Hematopoietic multipotent progenitor cell treated with erythropoietin and hydrocortisone succinate and interleukin-3 and kit ligand, for 4 days (in vitro differentiated cells): Measurements from ENCODE around the gene TREML2.
A peak's percentile ranks its signal among the peaks of the same experiment; 100 is the strongest.
"Not testable (repeated sequence)": the region's sequence is repeated elsewhere in the genome, so short reads cannot be mapped to it uniquely, and the experiment has no call there.

Source experiments
- DNase-seq: peaks from one replicate; pipeline ENCODE4 v3.0.0-alpha.2; 2015

The TREML2 gene

GRCh38 chr6:41208439-41209106, 7.6 kb upstream of the TREML2 start:
- DNase-seq, result no peak

GRCh38 chr6:41204156-41204555, 3.2 kb upstream of the TREML2 start:
- no peak for DNase-seq

DNA sequence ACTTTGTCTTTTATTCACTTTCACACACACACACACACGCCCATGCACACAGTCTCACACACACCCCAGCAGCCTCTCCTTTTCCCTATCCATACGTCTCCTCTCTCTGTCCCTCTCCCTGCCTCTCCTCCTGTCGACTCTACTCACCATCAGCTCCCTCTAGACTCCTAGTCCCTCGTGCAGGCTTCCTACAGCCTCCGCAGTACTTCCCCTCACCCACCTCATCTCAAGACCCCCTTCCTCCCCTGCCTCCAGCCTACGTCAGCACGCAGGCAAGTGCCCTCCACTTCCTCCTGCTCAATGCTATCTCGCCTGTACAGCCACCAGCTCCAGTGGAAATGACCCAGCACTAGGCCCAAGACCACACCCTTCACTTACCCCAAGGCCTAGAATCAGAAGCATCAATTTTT, 820 bp upstream of the TREML2 start:
- peak; percentile 92 for DNase-seq

- DNase-seq, result peak; percentile 96
These were observed 551 bp downstream of the TREML2 start for GRCh38 chr6:41200296-41200900.

DNA sequence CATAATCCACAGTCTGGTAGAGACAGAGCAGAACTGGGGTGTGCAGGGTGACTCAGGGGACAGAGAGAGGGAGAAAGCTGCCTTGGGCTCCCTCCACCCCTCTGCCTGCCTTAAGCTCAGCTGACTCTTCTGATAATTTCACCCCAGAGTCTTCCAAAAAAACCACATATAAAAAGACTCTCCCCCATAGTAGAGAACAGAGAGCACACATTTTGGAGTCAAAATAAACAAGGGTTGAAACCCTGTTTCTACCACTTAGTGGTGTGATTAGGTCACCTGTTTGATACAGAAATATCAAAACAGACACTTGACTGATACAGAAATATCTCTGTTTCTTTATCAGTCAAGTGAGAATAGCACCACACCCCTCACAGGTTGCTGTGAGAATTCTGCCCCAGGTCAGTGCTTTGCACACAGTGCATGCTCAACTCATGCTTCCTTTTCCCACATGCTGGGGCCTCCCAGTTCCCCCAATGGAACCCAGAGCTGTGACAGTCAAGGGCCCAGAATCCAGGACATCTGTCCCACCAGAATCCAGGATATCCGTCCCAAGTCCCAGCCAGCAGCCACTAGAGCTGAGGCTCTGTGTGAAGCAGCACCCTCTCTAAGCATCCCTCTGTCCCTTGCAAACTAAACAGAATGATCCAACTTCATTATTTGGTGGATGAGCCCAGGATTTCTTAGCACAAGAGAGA, 1.2 kb downstream of the TREML2 start:
- peak; percentile 80 for DNase-seq

DNA sequence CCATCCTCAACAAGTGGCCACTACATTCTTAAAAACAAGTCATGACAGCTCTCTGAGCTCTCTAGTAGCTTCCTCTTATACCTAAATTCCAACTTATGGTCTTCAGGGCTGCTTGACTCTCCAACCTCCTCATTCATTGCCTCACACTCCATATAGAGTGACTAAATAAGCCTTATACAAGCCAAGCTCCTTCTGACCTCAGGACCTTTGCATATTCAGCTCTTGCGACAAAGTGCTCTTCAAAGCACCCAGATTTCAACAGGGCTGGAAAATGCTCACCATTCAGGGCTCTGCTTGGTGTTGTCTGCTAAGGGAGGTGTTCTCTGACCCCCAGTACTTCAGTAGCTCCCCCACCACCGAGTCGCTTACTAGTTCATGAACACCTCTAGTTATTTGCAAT, 3.7 kb downstream of the TREML2 start:
- DNase-seq, result no peak

GRCh38 chr6:41194386-41194785, 6.6 kb downstream of the TREML2 start:
- no peak for DNase-seq

DNA sequence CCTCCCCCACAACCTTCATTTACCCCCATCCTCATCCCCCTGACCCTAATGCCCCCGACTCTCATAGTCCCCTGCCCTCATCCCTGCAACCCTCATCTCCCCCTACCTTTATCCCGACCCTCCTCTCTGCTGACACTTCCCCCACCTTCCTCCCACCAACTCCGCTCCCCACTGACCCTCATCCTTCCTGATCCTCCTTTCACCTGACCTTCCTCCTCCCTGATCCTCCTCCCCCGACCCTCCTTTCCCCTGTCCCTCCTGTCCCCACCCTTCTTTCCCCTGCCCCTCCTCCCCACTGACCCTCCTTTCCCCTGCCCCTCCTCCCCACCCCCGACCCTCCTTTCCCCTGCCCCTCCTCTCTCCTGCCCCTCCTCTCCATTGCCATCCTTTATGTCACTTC, 7.1 kb downstream of the TREML2 start:
- DNase-seq, result no peak

- DNase-seq, result no peak
These were observed 7.7 kb downstream of the TREML2 start for GRCh38 chr6:41193171-41193734.

- peak; percentile 48 for DNase-seq
These were observed 9.4 kb downstream of the TREML2 start for GRCh38 chr6:41191569-41191968.

DNA sequence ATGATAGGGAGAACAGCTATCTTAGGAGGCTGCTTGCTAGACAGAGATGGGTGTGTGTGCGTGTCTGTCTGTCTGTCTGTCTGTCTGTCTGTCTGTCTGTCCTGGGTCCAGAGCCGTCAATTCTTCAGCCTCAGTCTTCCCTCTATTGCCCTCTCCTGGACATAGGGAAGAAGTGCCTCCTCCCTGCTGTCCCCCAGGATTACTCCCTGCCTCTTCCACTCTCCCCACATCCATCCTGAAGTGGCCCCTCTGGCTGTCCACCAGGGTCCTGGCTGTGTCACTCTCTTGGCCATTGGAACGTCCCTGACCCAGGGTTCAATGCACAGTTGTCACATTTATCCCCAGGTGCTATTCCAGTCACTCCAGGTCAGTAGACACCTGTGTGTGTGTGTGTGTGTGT, 10.2 kb downstream of the TREML2 start:
- DNase-seq, result no peak

DNA sequence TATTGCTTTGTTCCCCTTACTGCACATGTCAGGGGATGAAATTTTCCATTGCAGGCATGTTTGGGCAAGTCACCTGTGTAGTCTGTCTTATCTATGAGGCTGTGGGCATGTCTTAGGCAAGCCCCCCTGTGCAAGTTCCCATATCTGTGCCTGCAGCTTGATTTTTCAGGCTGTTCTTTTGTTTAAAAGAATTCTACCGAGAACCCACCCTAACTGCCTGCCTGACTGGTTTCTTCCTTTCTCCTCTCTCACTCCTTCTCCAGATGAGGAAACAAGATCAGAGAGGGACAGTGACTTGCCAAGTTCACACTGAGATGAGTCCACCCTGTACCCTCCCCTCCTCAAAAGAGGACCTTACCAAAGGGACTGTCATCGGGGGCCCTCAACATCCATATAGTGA, 11.0 kb downstream of the TREML2 start:
- DNase-seq, result peak; percentile 37

GRCh38 chr6:41189046-41189445, 11.9 kb downstream of the TREML2 start:
- not testable (repeated sequence) for DNase-seq

- DNase-seq, result no peak
These were observed 12.7 kb downstream of the TREML2 start for GRCh38 chr6:41187924-41188886.

- DNase-seq, result no peak
These were observed 14.9 kb downstream of the TREML2 start for GRCh38 chr6:41186031-41186562.

DNA sequence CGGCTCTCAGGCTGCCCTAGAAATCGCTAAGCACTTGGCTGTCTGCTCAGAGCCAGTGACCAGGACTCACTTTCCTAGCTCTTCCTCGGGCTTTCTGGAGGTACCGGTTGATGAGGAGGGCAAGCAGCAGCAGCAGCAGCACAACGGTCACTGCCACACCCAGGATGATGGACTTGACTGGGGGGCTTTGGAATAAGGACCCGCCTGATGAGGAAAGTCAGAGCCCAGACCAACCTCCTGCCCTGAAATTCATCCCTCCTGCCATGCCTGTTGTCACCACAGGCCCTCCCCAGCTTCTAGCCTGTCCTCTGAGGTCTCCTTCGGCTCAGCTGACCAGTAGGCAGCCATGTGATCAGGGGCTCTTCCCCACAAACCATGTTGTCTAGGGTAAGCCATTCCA, 16.2 kb downstream of the TREML2 start:
- no peak for DNase-seq

DNA sequence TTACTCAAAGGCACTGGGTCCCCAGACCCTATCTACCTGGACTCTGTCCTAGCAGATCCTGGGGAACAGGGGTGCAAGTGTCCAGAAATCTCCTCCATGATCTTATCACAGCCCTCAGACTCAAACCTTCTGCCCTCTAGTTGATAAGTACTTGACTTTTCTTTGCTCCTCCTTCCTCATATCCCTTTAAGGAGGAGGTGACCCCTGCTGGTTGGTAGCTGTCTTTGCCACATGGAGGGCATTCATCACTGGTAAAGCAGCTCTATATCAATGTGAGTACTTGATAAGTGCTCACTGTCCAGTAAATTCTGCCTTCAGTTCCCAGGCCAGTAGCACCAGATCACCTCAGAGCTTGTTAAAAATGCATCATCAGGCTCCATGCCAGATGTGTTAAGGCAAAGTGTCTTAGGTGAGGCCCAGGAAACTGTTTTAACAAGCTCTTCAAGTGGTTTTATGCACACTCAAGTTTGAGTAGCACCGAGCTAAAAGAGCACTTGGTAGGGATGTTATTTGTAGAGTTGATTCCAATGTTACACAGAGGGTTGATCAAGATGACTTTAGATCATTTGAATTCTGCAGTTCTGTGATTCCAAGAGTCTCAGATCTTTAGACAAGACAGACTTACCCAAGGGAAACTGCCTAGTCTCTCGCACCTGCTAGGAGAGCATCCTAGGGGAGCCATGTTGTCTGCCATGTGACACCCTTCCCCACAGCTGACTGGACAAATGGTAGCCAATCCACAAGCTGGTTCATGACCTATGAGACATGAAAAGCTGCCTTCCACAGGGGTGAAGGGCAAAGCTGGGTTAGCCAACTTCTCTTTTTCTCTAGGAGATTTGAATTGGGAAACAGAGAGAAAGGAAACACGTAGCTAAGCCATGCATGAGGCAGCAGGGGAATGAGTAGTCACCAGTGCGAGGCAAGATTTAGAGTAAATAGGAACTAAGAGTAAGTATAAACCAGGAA, 18.6 kb downstream of the TREML2 start:
- peak; percentile 93 for DNase-seq

- no peak for DNase-seq
These were observed 19.4 kb downstream of the TREML2 start for GRCh38 chr6:41181566-41181965.

DNA sequence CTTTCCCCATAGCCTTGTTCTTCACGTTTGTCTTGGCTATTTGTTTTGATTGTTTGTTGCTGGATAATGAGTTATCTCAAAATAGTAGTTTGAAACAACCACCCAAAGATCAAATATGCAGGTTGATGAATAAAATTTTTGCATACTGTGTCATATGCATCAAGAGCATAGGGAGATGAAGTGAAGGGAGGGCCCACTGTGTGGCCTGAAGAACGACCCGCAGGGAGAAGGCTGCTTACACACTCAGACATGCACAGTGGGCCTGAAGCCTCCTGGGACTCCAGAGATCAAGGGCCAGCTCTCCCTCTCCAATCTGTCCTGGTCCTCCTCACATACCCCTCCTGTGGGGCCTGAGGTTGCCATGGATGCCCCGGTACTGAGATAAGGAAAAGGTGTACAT, 21.8 kb downstream of the TREML2 start:
- no peak for DNase-seq

- DNase-seq, result no peak
These were observed 23.3 kb downstream of the TREML2 start for GRCh38 chr6:41177695-41178094.

GRCh38 chr6:41177287-41177686, 23.7 kb downstream of the TREML2 start:
- DNase-seq, result no peak
